ENCODE measurements around the gene LCLAT1. TPM values are rescaled to one million over a fixed set of nuclear protein-coding genes. Genes with fewer than 3 reads are reported as not detected.
A peak's percentile ranks its signal among the peaks of the same experiment; 100 is the strongest.

Gene LCLAT1
- total RNA-seq, 1 experiment from 2014 or later: 24.9 TPM

GRCh38 chr2:30514134-30514847, 67.2 kb downstream of the LCLAT1 start:
- DNase-seq (ENCODE audit: low read depth): peak; percentile 54

- no peak for DNase-seq (ENCODE audit: low read depth)
These were observed 67.9 kb downstream of the LCLAT1 start for GRCh38 chr2:30514848-30515435.

GRCh38 chr2:30516166-30516565, 69.1 kb downstream of the LCLAT1 start:
- DNase-seq (ENCODE audit: low read depth): no peak

GRCh38 chr2:30519796-30520195, 72.8 kb downstream of the LCLAT1 start:
- DNase-seq (ENCODE audit: low read depth): no peak

- no peak for DNase-seq (ENCODE audit: low read depth)
These were observed 75.4 kb downstream of the LCLAT1 start for GRCh38 chr2:30522421-30522820.

- peak; percentile 22 for DNase-seq (ENCODE audit: low read depth)
These were observed 80.4 kb downstream of the LCLAT1 start for GRCh38 chr2:30527411-30527810.

GRCh38 chr2:30527859-30528258, 80.8 kb downstream of the LCLAT1 start:
- peak; percentile 15 for DNase-seq (ENCODE audit: low read depth)

- DNase-seq (ENCODE audit: low read depth): peak; percentile 18
These were observed 83.3 kb downstream of the LCLAT1 start for GRCh38 chr2:30530346-30530745.

GRCh38 chr2:30541680-30542079, 94.6 kb downstream of the LCLAT1 start:
- no peak for DNase-seq (ENCODE audit: low read depth)

- no peak for DNase-seq (ENCODE audit: low read depth)
These were observed 98.8 kb downstream of the LCLAT1 start for GRCh38 chr2:30545875-30546274.

- DNase-seq (ENCODE audit: low read depth): no peak
These were observed 101.3 kb downstream of the LCLAT1 start for GRCh38 chr2:30548386-30548785.

GRCh38 chr2:30549096-30549495, 102.0 kb downstream of the LCLAT1 start:
- DNase-seq (ENCODE audit: low read depth): no peak

GRCh38 chr2:30559544-30560275, 112.7 kb downstream of the LCLAT1 start:
- DNase-seq (ENCODE audit: low read depth): no peak

GRCh38 chr2:30561349-30561748, 114.3 kb downstream of the LCLAT1 start:
- DNase-seq (ENCODE audit: low read depth): no peak

- DNase-seq (ENCODE audit: low read depth): peak; percentile 74
These were observed 118.9 kb downstream of the LCLAT1 start for GRCh38 chr2:30565851-30566358.

GRCh38 chr2:30566631-30567030, 119.6 kb downstream of the LCLAT1 start:
- DNase-seq (ENCODE audit: low read depth): peak; percentile 12

GRCh38 chr2:30567317-30567716, 120.3 kb downstream of the LCLAT1 start:
- no peak for DNase-seq (ENCODE audit: low read depth)

- peak; percentile 77 for DNase-seq (ENCODE audit: low read depth)
These were observed 122.9 kb downstream of the LCLAT1 start for GRCh38 chr2:30569946-30570345.

GRCh38 chr2:30577151-30577550, 130.1 kb downstream of the LCLAT1 start:
- no peak for DNase-seq (ENCODE audit: low read depth)

- DNase-seq (ENCODE audit: low read depth): no peak
These were observed 133.3 kb downstream of the LCLAT1 start for GRCh38 chr2:30580391-30580790.

- DNase-seq (ENCODE audit: low read depth): peak; percentile 21
These were observed 135.5 kb downstream of the LCLAT1 start for GRCh38 chr2:30582521-30582920.

GRCh38 chr2:30583204-30583749, 136.2 kb downstream of the LCLAT1 start:
- DNase-seq (ENCODE audit: low read depth): no peak

Data from LHCN-M2 (cell line).